ENCODE measurements around the gene SLC25A43.

- no peak for TF ChIP-seq EZH2 (IDR thresholded peaks at IDR 0.05; ENCODE audit: borderline replicate concordance, low read length)
- no peak for TF ChIP-seq CTCF (IDR thresholded peaks at IDR 0.05; ENCODE audit: low read length)
Measured at GRCh38 chrX:119486745-119487144, 87.6 kb downstream of the SLC25A43 start.

All from OCI-LY1 (cell line).